HuH-7.5 (cell line): ENCODE results near the gene C1QTNF8.
A peak's percentile ranks its signal among the peaks of the same experiment; 100 is the strongest.

Experiments
- DNase-seq: peaks from one replicate; pipeline ENCODE4 v3.0.0; 2011; ENCODE audit warnings: low spot score

Gene C1QTNF8

DNA sequence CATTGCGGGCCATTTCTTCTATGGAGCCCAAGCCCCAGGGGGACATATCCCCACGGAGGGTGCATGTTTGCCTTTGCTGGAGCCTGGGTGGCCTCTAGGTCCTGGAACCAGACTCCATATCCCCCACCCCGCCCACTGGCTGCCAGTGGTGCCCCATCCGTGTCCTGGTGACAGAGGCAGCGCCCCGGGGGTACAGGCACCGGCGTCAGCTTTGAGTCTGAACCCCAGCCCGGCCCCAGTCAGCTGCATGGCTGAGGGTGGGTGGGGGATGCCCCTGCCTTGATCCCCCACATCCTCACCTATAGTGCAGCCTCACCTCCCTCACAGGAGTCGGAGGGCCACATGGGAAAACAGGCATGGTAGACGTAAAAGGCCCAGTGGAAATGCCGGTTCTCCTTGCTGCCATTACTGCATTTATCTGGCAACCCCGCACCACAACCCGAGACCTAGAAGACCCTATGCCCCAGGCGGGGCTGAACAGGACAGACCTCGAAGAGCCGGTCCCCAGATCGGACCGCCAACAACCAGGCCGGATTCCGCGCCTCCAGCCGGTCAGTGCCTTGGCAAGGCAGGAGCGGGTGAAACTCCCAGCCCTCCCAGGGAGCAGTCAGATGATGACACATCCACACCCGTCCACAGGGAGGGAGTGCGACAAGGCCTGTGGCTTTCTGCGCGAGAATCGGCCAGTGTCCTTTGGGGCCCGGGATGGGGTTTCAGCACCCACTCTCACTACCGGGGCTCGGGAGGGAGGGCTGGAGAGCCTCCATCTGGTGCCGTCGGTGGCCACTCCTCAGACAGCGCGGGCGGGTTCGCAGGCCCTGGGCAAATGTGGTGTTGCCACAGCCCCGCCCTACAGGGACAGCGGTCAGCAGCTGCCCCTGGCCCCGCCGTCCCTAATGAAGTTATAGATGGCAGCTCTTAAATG lies 35.4 kb downstream of the C1QTNF8 start:
- DNase-seq, result no peak

DNA sequence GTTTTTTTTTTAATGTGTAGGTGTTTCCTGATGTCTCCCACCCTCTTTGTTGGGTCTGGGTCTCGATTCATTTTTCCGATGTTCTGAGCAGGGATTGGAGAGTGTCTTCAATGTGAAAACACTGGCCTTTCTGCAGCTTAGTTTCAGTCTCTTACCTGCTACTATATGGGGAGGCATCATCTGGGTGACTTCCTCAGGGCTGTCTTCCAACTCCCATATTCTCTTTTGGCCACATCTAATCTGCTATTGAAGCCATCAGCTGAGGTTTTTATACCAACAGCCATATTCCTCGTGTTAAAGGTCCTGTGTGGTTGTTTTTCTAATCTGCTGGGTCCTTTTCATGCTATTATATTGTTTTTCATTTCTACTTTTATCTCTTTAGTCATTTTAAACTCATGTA lies 36.7 kb downstream of the C1QTNF8 start:
- no peak for DNase-seq

DNA sequence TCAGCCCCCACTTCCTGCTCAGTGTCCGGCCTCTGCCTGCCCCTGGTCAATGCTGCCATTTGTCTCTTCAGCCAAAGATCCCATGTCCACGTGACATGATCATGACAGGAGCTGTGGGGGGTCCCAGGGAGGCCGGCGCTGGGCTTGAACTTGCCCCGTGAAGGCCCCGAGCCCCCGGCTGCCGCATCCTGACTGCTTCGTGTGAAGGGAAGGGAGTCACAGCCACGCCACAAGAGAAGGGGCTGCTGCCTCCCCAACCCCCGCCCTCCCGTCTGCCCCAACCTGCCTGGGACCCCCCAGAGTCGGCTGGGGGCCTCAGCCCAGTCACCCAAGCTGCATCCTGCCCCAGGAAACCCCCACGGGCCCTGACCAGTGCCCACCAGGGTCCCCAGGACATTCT lies 37.8 kb downstream of the C1QTNF8 start:
- no peak for DNase-seq

DNA sequence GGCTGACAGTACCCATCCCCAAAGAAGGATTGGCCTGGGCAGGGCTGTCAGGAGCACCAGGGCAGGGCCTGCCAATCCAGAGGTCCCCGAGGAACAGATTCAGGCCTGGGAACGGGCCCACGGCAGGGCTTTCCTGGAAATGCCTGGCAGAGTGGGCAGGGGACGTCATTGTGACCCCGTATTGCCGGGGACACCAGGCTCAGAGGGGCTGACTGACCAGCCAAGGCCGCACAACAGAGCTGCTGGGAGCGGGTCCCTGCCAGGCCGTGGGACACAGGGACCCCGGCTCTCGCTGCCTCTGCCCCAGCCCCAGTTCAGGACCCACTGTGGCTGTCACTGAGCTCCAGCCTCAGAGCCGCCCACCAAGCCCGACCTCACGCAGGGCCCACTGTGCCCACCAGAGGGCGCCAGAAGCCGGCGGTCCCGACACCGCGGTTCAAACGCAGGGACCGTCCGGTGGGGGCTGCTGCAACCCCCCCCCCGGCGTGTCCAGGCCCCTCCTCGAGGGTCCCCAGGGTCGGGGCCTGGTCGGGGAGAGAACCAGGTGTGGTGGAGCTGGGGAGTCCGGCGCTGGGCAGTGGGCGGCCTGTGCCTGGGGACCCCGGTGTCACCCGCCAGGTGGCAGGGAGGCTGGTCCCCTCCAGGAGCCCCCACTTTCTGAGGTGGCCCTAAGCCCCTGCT lies 38.7 kb downstream of the C1QTNF8 start:
- peak; percentile 72 for DNase-seq

DNA sequence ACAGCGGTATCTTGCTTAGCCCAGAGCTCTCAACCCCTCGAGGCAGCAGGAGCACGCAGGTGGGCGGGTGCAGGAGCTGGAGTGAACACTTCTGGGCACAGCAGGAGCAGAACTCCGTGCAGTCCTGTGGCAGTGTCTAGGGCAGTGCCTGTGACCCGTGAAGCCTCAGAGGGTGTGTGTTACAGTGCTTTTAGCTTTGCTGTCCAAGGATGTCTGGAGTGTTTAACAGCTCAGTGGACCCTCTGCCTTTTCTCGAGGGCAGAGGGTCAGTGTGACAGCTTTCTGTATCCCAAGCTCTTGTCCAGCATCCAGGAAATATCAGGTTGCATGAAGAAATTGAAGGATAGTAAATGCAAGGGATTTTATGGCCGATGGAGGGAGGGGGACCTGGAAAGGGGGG lies 39.8 kb downstream of the C1QTNF8 start:
- no peak for DNase-seq

DNA sequence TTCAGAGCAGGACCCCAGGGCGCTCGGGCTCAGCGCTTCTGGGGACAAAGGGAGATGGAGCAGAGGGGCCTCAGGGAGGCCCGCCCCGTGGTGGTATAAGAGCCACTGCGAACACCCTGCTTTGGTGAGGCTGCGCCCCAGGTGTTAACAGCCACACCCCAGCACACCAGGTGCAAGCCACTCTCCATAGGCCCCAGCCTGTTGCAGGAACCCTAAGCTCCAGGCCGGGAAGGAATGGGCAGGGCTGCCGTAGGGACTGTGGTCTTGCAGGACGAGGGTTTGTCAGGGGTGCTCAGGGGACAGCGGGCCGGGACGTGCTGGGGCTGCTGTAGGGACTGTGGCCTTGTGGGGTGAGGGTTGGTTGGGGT lies 40.5 kb downstream of the C1QTNF8 start:
- DNase-seq, result no peak

DNA sequence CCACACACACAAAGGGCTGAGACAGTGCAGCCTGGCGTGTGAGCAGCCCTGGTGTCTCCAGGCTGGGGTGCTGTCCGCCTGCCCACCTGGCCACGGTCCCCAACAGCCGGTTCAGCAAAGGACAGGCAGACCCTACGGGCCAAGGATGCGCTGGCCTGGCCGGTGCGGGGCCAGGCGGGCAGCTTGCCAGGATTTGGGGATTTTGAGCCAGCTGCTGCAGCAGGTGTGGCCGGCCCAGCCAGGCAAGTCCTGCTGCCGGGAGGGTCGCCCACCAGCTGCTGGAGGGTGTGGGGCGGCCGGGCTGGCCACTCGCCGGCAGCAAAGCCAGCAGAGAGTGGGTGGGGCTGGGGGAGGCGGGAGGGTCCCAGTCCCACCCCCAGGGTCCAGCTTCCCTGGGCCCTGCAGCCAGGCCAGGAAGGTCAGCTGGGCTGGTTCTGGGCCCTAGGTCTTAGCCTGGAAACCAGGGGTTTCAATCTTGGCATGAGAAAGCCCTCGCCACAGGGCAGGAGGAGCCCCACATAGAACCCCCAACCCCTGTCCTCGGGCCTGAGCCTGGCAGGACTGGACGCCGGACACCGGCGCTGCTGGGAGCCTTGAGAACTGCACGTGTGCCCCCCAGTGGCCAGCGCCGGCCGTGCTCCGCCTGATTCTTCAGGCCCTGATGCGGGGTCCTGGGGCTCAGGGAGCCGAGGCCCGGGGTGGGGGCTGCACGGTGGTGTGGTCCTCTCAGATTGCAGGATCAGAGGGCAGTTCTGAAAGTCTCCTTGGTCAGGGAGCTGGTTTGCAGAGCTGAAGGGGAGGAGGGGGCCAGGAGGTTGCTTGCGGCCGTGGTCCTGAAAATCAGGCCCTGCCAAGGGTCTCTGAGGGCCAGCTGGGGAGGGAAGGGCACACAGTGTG lies 41.1 kb downstream of the C1QTNF8 start:
- peak; percentile 88 for DNase-seq

DNA sequence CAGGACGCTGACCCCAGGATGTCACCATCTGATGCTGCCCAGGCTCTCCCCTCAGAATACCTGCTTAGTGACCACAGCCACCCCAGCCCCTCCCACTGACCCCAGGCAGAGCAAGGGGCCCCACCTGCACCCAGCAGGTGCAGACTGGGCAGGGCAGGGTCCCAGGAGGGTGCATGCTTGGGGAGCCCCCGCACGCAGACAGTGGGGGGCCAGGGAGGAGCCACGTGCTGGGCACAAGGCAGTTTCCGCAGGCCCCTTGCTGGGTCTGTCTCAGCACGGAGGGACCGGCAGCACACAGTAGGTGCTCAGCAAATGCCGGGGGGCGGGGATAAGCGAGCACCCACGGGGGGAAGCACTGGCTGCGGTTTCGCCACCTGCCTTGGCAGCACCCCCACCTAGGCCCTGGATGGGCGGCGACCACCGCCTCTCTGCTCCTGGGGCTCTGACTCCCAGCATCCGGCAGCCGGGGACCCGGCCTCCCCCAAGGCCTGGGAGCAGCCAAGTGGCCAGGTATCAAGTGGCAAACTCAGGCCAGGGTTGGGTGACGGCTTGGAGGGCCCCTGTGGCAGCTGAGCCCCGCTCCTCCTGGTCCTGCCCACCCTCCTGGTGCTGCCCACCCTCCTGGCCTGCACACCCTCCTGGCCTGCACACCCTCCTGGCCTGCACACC lies 42.2 kb downstream of the C1QTNF8 start:
- DNase-seq, result no peak

DNA sequence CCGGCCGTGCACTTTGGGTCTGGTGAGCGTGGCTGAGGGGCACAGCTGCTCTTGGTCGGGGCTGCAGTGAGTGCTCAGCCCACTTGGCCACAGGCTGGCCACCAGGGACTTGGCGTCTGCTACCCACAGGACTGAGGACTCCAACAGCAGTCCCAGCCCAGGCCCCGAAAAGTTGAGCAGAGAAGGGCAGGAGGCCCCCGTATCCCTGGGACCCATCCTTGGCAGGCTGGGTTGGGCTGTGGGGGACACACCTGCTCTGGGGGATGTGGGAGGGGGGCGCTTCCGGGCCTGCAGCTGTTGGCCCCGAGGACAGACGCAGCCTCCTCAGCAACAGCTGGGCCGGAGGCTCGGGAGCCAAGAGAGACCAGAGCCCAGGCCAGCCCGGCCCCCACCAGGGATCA lies 42.9 kb downstream of the C1QTNF8 start:
- DNase-seq, result no peak

DNA sequence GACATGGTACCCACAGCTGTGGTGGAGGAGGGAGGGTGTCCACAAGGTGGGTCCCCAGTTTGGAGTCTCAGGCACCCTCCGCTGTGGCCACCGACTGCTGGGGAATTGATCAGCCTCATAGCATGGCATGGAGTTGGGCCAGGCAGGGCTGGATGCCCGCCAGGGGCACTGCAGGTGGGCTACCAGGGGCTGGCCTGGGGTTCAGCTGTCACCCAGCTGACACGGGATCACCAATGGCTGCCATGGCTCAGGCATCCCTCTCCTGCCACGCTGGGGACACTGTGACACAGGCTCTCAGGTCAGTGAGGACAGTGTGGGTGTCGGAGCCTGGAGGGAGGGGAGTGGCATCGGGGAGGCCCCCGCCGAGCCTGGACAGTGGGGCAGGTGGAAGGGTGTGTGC lies 43.3 kb downstream of the C1QTNF8 start:
- DNase-seq, result no peak

DNA sequence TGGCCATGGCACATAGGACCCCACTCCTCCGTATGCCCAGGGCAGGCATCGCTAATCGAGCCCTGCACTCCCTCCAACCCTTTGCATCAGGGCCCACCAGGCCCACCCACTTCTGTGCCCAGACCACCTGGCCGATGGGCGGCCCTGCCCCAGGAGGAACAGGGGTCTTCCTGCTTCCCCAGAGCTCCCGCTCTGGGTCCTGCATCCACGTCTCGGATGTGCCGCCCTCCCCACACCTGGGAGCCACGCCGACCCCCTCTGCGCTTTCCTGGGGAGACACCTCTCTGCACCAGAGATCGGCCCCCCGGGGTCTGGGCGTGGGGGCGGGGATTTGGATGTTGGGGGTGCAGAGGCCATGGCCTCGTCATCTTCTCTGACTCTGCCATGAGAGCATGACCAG lies 44.6 kb downstream of the C1QTNF8 start:
- no peak for DNase-seq

DNA sequence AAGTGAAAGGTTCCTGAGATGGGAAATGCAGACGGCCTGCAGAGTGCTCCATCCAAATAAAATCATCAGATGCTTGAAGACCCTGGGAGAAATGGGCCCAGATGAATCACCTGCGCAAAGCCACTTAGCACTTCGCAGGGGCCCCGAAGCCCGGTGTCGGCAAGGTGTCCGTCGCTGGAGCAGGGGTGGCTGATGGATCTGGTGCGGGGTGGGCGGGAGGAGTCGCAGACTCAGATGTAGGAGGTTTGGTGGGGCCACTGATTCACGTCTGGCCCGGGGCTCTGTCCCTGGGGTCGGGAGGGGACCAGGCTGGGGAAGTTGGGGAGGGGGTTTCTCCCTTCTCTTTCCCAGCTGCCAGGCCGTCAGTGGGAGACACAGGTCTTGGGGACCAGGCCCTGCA lies 45.1 kb downstream of the C1QTNF8 start:
- DNase-seq, result no peak

DNA sequence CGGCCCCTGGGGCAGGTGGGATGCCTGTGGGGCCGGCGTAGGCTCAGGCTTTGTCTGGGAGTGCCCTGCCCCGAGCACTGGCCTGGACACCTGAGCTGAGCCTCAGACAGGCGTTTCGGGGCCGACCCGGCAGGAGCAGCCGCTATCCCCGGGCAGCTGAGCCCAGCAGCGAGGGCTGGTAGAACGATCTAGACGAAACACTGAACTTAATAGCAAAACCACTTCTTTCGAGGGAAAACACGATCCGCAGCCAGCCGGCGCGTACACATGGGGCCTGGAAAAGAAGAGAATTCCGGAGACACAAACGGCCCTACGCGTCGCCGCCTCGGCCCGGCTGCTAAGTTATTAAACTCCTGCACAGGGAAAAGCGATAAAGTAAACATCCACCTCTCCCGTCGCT lies 45.5 kb downstream of the C1QTNF8 start:
- no peak for DNase-seq

DNA sequence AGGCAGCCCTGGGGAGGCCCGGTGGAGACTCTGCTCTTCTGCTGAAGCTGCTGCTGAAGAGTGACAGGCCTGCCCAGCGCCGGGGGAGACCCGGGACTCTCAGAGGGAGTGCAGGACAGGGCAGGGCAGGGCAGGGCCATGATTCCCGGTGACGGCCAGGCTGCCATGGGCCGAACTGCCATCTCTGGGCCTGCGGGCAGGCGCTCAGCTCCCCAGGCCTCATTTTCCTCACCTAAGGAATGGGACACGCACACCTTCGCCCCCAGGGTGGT lies 46.1 kb downstream of the C1QTNF8 start:
- no peak for DNase-seq

DNA sequence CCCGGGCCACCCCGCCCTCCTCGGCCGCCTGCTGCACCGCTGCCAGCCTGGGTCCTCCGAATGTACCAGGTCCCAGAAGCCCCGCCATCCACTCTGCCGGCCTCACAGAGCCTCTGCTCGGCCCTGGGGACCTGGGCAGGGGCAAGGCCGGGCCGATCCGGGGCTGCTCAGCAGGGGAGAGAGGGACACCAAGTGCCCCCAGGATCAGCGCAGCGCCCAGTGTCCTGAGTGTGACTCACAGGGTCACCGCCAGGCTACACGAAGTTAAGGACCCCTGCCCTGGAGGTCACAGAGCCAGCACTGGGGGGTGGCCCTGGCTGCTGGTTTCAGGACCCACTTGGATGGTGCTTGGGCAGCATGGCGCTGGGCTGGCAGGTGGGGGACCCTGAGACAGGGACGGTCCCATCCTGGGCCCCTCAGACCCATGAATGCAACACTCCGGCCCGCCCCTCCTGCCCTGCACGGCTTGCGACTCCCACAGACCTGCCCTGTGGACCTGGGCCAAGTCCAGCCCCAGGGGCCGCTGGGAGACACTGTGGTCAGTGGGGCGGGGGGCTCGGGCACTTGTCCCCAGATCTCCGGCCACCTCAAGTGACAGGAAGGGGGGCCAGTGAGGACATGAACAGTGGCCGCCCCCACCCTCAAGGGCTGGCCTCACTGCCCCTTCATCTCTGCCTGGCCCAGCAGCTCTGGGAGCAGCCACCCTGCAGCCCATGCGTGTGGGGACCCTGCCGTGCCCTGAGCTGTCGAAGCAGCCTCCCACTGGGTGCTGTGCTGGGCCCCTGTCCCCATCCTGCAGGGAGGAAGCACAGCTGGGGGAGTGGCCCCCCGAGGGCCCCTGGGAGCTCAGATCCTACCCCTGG lies 46.7 kb downstream of the C1QTNF8 start:
- no peak for DNase-seq

DNA sequence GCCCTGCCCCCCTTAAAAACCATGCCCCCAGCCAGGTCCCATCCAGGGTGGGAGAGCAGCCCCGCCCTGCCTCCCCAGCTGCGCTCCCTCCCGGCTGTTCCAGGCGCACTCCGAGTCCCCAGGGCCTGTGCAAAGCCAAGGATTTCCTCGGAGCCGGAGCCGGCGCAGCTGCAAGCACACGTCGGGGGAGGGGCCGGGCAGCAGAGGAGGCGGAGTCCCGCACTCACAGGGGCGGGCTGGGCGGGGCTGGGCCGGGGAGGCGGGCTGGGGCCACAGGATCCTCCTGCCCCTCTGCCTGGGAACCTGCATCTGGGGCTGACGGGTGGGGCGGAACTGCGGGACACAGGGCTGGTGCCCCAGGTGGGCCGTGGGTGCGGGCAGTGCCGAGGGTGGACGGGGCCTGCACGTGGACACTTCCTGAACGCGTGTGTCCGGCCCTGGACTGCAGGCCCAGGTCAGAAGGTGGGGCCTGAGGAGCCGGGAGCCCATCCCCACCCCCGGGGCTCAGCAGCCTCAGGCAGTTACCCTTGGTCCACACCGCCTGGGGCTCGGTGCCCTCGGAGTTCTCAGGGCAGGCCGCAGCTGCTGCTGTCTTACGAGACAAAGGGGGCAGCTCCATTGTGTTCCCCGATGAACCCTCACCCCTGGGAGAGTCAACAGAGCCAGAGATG lies 47.5 kb downstream of the C1QTNF8 start:
- peak; percentile 47 for DNase-seq

DNA sequence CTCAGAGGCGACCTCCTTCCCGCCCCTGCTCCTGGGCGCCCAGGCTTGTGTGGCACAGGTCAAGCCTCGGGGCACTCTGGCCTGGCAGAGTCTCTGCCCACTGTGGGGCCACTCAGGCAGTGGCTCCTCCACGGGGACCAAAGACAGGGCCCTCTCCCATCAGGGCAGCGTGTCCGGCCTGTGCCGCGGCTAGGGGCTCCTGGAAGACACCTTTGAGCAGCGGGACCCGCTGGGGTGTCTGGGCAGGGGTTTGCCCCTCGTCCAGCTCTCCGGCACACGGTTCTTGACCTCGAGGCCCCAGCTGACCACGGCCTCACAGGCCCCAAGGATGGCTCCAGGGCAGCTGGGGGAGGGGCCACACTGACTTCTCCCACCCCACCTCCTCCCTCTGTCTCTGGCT lies 48.2 kb downstream of the C1QTNF8 start:
- DNase-seq, result no peak

DNA sequence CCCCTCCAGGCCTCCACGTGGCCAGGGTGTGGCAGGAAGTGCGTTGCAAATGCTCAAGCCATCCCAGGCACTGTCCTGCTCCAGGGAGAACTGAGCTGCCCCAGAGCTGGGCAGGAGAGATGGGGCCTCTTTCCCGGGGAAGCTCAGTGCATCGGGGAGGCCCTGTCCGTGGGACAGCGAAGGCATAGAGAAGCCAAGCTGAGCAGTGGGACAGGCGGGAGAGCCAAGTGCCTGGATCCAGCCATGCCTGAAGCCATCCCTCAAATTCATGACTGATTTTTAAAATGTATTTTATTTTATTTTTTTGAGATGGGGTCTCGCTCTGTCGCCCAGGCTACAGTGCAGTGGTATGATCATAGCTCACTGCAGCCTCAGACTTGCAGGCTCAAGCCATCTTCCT lies 48.9 kb downstream of the C1QTNF8 start:
- no peak for DNase-seq

DNA sequence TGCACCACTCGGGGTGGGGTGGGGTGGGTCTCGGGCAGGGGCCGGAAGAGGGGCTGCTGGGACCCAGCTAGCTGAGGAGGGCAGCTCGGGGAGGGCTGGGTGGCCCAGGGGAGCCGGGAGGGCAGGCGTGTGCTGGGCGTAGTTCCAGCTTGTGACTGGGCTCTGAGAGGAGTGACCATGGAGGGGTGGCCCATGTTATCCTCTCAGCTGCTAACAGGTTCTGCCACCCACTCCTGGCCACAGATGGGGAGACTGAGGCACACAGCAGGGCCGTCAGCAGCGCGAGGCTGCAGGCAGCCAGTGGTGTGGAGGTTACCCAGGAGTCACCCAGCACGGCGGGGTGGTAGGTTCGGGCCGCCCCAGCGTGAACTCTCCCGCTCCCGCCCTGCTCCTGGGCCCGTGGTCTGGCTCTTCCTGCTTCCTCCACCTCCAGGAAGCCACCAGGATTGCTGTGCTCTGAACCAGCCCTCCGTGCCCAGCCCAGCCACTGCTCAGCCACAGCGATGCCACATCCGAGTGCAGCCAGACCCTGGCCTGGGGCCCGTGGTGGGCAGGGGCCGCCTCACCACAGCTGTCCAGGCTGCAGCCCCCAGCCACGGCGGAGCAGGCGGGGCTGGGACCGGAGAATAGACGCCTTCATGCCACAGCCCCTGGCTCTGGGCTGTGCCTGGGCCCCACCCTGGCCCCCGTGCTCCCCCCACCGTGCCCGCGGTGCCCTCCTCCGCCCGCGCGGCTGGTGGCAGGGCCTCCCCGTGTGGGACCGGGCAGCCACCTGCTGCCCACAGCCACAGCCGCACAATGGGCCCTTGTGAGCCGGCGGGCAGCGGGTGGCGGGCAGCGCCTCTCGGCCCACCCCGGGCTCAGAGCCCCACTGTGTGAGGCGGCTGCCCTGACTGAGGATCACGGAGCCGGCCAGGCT lies 49.8 kb downstream of the C1QTNF8 start:
- no peak for DNase-seq
